ENCODE results near the gene NOS1AP. TPM values are rescaled to one million over a fixed set of nuclear protein-coding genes. Genes with fewer than 3 reads are reported as not detected.

Gene NOS1AP
- total and polyA plus RNA-seq, 9 of the 15 experiments (the other 6 are each of a cell fraction or from before 2014, with no cell fraction given) = 0.07 to 1.5 (median 0.22) TPM

DNA sequence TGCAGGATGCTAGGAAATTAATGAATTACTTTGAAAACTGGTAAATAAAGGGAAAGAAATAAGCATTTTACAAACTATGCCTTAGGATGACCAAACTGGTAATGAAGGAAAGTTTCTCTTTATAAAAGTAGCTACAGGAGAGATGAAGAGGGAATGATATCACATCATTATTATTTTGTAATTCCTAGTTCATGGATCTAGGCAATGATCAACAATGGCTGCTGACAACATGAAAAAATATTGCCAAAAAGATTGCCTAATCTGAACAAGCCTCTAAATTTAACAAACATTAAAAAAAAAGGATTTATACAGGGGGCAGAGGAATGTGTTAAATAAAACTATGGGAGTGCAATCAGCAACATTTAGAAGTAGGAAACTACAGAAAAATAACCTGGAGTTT lies 38.9 kb downstream of the NOS1AP start (continued):
- TF ChIP-seq, protein P1, sequence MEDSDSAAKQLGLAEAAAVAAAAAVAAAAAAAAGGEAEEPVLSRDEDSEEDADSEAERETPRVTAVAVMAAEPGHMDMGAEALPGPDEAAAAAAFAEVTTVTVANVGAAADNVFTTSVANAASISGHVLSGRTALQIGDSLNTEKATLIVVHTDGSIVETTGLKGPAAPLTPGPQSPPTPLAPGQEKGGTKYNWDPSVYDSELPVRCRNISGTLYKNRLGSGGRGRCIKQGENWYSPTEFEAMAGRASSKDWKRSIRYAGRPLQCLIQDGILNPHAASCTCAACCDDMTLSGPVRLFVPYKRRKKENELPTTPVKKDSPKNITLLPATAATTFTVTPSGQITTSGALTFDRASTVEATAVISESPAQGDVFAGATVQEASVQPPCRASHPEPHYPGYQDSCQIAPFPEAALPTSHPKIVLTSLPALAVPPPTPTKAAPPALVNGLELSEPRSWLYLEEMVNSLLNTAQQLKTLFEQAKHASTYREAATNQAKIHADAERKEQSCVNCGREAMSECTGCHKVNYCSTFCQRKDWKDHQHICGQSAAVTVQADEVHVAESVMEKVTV (CRISPR knock-in tag; IDR thresholded peaks at IDR 0.05) = no peak
- TF ChIP-seq, protein P2, sequence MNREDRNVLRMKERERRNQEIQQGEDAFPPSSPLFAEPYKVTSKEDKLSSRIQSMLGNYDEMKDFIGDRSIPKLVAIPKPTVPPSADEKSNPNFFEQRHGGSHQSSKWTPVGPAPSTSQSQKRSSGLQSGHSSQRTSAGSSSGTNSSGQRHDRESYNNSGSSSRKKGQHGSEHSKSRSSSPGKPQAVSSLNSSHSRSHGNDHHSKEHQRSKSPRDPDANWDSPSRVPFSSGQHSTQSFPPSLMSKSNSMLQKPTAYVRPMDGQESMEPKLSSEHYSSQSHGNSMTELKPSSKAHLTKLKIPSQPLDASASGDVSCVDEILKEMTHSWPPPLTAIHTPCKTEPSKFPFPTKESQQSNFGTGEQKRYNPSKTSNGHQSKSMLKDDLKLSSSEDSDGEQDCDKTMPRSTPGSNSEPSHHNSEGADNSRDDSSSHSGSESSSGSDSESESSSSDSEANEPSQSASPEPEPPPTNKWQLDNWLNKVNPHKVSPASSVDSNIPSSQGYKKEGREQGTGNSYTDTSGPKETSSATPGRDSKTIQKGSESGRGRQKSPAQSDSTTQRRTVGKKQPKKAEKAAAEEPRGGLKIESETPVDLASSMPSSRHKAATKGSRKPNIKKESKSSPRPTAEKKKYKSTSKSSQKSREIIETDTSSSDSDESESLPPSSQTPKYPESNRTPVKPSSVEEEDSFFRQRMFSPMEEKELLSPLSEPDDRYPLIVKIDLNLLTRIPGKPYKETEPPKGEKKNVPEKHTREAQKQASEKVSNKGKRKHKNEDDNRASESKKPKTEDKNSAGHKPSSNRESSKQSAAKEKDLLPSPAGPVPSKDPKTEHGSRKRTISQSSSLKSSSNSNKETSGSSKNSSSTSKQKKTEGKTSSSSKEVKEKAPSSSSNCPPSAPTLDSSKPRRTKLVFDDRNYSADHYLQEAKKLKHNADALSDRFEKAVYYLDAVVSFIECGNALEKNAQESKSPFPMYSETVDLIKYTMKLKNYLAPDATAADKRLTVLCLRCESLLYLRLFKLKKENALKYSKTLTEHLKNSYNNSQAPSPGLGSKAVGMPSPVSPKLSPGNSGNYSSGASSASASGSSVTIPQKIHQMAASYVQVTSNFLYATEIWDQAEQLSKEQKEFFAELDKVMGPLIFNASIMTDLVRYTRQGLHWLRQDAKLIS (CRISPR knock-in tag; IDR thresholded peaks at IDR 0.05) = no peak
- TF ChIP-seq RBM17 (IDR thresholded peaks at IDR 0.05; ENCODE audit: borderline replicate concordance, low read depth, low read length) = no peak

GRCh38 chr1:162110910-162111309 lies 41.4 kb downstream of the NOS1AP start:
- ChIA-PET POLR2A (interaction anchor here (0.8 kb wide), 1 partner anchor 23 kb away, joined by 3 read pairs; no protein-coding TSS in a partner anchor), CTCF (ENCODE audit: low intra/inter-chr PET ratio) (no interaction called here)
- H3K9me1 ChIP-seq (ENCODE audit: control insufficient read depth, insufficient read depth, low read length) = no peaks in the 10 kb centered on the region
- no peak for TF ChIP-seq POLR3A (IDR thresholded peaks at IDR 0.05; ENCODE audit: borderline replicate concordance, extremely low read depth, insufficient read depth, insufficient read length)
- no peak for TF ChIP-seq NCOA1 (IDR thresholded peaks at IDR 0.05; ENCODE audit: low read depth)
- TF ChIP-seq DLX4 (CRISPR knock-in tag; IDR thresholded peaks at IDR 0.05) = no peak
- no peak for TF ChIP-seq COPS2 (conservative IDR thresholded peaks at IDR 0.05)
- no peak for TF ChIP-seq ZNF175 (CRISPR knock-in tag; IDR thresholded peaks at IDR 0.05; ENCODE audit: low read depth)
- no peak overlapping the region for H2AFZ ChIP-seq (ENCODE audit: low read depth, low read length)
- peaks cover 8 to 17% of the 10 kb centered on the region in 2 experiments for H3K27me3 ChIP-seq (ENCODE audit: control insufficient read depth in 2 of 2, insufficient read depth in 2 of 2, low read length in 2 of 2)
- BruUV-seq (replicated peaks) = no TSS peak
- no peaks in the 10 kb centered on the region for H3K4me1 ChIP-seq (replicated peaks in 1 of 2; ENCODE audit: control insufficient read depth in 2 of 2, insufficient read depth in 2 of 2, low read length in 2 of 2)
- no peaks in the 10 kb centered on the region for H3K79me2 ChIP-seq (ENCODE audit: control insufficient read depth, insufficient read depth, low read length)
- H3K36me3 ChIP-seq (ENCODE audit: control insufficient read depth, insufficient read depth, low read length) = no peaks in the 10 kb centered on the region
- ATAC-seq (no peak), DNase-seq (ENCODE audit: extremely low read depth in 1 of 4, low spot score in 3 of 4) (no peak), FAIRE-seq (no peak)
- no peak overlapping the region for H3K4me2 ChIP-seq (ENCODE audit: insufficient read depth, low read length)
- in situ Hi-C loops (cut with MboI) = no loop called here
- no peaks in the 10 kb centered on the region for H4K20me1 ChIP-seq (replicated peaks; ENCODE audit: control insufficient read depth, insufficient read depth, low read length)
- intact Hi-C loops (cut with micrococcal nuclease) = no loop called here
- H3K9me3 ChIP-seq (replicated peaks; ENCODE audit: control insufficient read depth, insufficient read depth, low read depth, low read length) = no peaks in the 10 kb centered on the region
- H3K9ac ChIP-seq (ENCODE audit: insufficient read depth in 1 of 2, low read depth in 2 of 2, low read length in 2 of 2) = no peak overlapping the region
- H3K4me3 ChIP-seq = no peak overlapping the region
- no peak overlapping the region for H3K27ac ChIP-seq (ENCODE audit: extremely low read depth, low read depth, low read length)
